Ovary (tissue), 9 donors: Measurements from ENCODE around the gene PKMYT1. TPM values are rescaled to one million over a fixed set of nuclear protein-coding genes. Genes with fewer than 3 reads are reported as not detected.

Experiments
- DNase-seq, 5 donors: peaks; one replicate each; pipeline ENCODE4 v3.0.0-alpha.2; 2019 to 2020
- H3K27ac ChIP-seq, 2 donors: fragments of 200-600 bp; one replicate each; pipeline versions ENCODE4 v1.5.1 to v1.8.0; 2019 to 2022
- H3K27me3 ChIP-seq: fragments of 200-600 bp; one replicate; pipeline ENCODE4 v1.8.0; 2022
- H3K36me3 ChIP-seq: fragments of 200-600 bp; sonication (generic); one replicate; pipeline ENCODE4 v1.5.1; 2019
- H3K4me1 ChIP-seq: one replicate; pipeline ENCODE4 v1.8.1; 2013; ENCODE audit warnings: mild to moderate bottlenecking, moderate library complexity; ENCODE audit not compliant: insufficient read depth
- H3K4me3 ChIP-seq: fragments of 200-600 bp; sonication (generic); one replicate; pipeline ENCODE4 v1.5.1; 2017
- H3K9me3 ChIP-seq, 2 donors: fragments of 200-600 bp in 1 of 2; sonication (generic) in 1 of 2; one replicate each; pipeline versions ENCODE4 v1.5.1 to v1.8.1; 2013 to 2019; ENCODE audit warnings: mild to moderate bottlenecking in 1 of 2, moderate library complexity in 1 of 2
- CTCF ChIP-seq, 3 donors: fragments of 450-650 bp in 2 of 3; fragments of 200-600 bp in 1 of 3; IDR thresholded peaks; one replicate each; pipeline versions ENCODE4 v1.5.1 to v1.8.0; 2016 to 2022; ENCODE audit warnings: antibody characterized with exemption in 3 of 3, mild to moderate bottlenecking in 1 of 3
- EP300 ChIP-seq: sonication (generic); formaldehyde crosslinking; IDR thresholded peaks from one replicate; pipeline ENCODE4 v1.6.1; 2017; ENCODE audit warnings: antibody characterized with exemption
- POLR2A ChIP-seq: fragments of 450-650 bp; IDR thresholded peaks from one replicate; pipeline ENCODE4 v1.6.1; 2017; ENCODE audit warnings: antibody characterized with exemption, mild to moderate bottlenecking, moderate library complexity
- WGBS, 3 donors: extraction: QIAGEN DNeasy Blood & Tissue Kit in 1 of 3; methylation state at CpG; one replicate each; pipeline versions ENCODE4 v1.1.5 to v1.1.7; 2013 to 2017; 5-methylcytosine and 5-hydroxymethylcytosine counted together
- intact Hi-C, 4 donors: fragments of 100-400 bp; cut with DNase I; formaldehyde crosslinking; loops; one replicate each; pipeline versions ENCODE4 v1.11.0 to v1.15.1; 2022 to 2023
- polyA plus RNA-seq, 2 donors: library from polyadenylated mRNA; stranded (reverse); fragments of 200-250 nt in 1 of 2; fragments of 350-450 nt in 1 of 2; fragmentation: Illumina TruSeq in 1 of 2; extraction: RNeasy Lipid Tissue Mini Kit (QIAGEN cat#74804) in 1 of 2; gene quantifications; one replicate each; pipeline ENCODE4 v1.2.3, GENCODE V29; 2013 to 2014
- total RNA-seq, 7 donors: library from RNA; depleted of rRNA in 2 of 7; stranded (reverse); fragments of >200 nt in 2 of 7; fragmentation: NEBNext Ultra II Directional in 3 of 7; extraction: Animal tissue kit (Norgen Biotek cat#: 25700) in 3 of 7; gene quantifications; one replicate each; pipeline versions ENCODE4 v1.1.0 to v1.2.4, GENCODE V29; 2016 to 2023
- donor health status: DM: no; HTN: no; CAD: no; lungs with moderate emphysema.
- donor health status: DM: no; HTN: no; CAD: no.
- donor health status: Bipolar disorder and iron deficiency.
- donor health status: DM: yes; HTN: yes; CAD: no.
- donor health status: DM: no; HTN: no; CAD: no.
- donor health status: DM: yes; HTN: yes; CAD: no.

Gene PKMYT1
- total and polyA plus RNA-seq, 9 donors, result 0.23 to 2.6 (median 0.86) TPM; not detected in 3

- TF ChIP-seq CTCF (IDR thresholded peaks at IDR 0.05), result no peak
- no peak for TF ChIP-seq EP300
- no peak for TF ChIP-seq POLR2A
- Histone ChIP-seq H3K27me3 (peaks cover 14% of the 10 kb centered on the region), H3K4me1 (peaks cover 10% of the 10 kb centered on the region), H3K4me3 (peak within 1 kb of the TSS; percentile 40), H3K9me3 (no peaks in the 10 kb centered on the region), H3K36me3 (no peaks in the 10 kb centered on the region), H3K27ac (no peak within 1 kb of the TSS)
- intact Hi-C loops, result no loop called here
- peak; percentile 59 to 86 (median 75) for DNase-seq
- 0 to 1% (median 1%) methylated on average over 61 to 98 of the region's 98 CpGs for whole genome bisulfite sequencing, 3 donors
These were observed 11.3 kb downstream of the PKMYT1 start, which contains the start of gene PAQR4 for GRCh38 chr16:2968738-2969544. TSS of gene PAQR4 (plus strand) at chr16:2969348. CDS start at chr16:2969675, 327 bp downstream.

- Histone ChIP-seq H3K36me3 (no peaks in the 10 kb centered on the region), H3K27ac (no peak overlapping the region), H3K9me3 (no peaks in the 10 kb centered on the region), H3K4me3 (no peak overlapping the region), H3K27me3 (peaks cover 16% of the 10 kb centered on the region), H3K4me1 (peaks cover 13% of the 10 kb centered on the region)
- intact Hi-C loops, result no loop called here
- 10 to 14% (median 14%) methylated on average over 18 of the region's 18 CpGs for WGBS, 3 donors
- no peak for DNase-seq
- TF ChIP-seq CTCF (IDR thresholded peaks at IDR 0.05), result no peak
- no peak for TF ChIP-seq EP300
These were observed 11.9 kb downstream of the PKMYT1 start for GRCh38 chr16:2968368-2968737.

DNA sequence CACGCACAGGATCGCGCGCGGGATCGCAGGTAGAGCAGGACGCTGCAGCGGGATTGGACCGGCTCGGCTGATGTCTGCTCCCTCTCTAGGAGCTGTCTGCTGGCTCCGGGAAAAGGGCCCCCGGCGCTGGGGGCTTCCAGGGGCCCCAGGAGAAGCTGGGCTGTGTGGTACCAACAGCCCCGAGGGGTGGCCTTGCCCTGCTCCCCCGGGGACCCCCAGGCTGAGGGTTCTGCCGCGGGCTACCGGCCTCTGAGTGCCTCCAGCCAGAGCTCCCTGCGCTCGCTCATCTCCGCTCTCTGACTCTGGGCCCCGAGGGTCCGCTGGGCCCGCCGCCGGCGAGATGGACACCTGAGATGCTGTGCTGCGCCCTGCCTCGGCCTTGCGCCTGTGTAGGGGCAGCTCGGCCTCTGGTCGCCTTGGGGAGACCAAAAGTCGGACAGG lies 12.5 kb downstream of the PKMYT1 start:
- Histone ChIP-seq H3K4me1 (peaks cover 13% of the 10 kb centered on the region), H3K9me3 (no peaks in the 10 kb centered on the region), H3K27me3 (peaks cover 16% of the 10 kb centered on the region), H3K27ac (no peak overlapping the region), H3K36me3 (no peaks in the 10 kb centered on the region), H3K4me3 (no peak overlapping the region)
- 49 to 53% (median 49%) methylated on average over 33 of the region's 33 CpGs for WGBS, 3 donors
- TF ChIP-seq EP300 (no peak), POLR2A (no peak), CTCF (IDR thresholded peaks at IDR 0.05) (no peak)
- intact Hi-C loops, result no loop called here
- DNase-seq, result peak in 1 of 5 donors; percentile 14

DNA sequence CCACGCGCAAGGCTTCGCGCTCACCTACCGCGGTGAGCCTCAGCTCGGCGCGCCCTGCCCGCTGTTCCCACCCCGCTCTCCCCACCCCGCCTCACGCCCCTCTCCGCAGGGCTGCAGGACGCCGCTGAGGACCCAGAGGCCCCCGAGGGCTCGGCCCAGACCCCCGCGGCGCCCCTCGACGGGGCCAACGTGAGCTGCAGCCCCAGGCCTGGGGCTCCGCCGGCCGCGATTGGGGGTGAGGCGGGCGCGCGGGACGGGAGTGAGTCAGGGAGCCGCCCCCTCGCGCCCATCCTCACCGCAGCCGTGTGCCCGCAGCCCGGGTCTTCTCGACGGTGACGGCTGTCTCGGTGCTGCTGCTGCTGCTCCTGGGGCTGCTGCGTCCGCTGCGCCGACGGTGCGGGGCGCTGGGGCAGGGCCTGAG lies 13.0 kb downstream of the PKMYT1 start:
- intact Hi-C loops, result no loop called here
- Histone ChIP-seq H3K4me1 (peaks cover 13% of the 10 kb centered on the region), H3K4me3 (no peak overlapping the region), H3K27ac (no peak overlapping the region), H3K9me3 (no peaks in the 10 kb centered on the region), H3K36me3 (no peaks in the 10 kb centered on the region), H3K27me3 (peaks cover 16% of the 10 kb centered on the region)
- 8 to 25% (median 11%) methylated on average over 17 to 51 of the region's 51 CpGs for WGBS, 3 donors
- peak in 1 of 5 donors; percentile 10 for DNase-seq
- TF ChIP-seq EP300 (no peak), CTCF (IDR thresholded peaks at IDR 0.05) (no peak), POLR2A (no peak)
